Subcutaneous adipose tissue (tissue), 4 donors: Measurements from ENCODE around the gene MICAL2. TPM values are rescaled to one million over a fixed set of nuclear protein-coding genes. Genes with fewer than 3 reads are reported as not detected.

Experiments used
- total RNA-seq, 4 donors: library from RNA; depleted of rRNA; stranded (reverse); fragments of >200 nt; gene quantifications; one replicate each; pipeline ENCODE4 v1.1.0, GENCODE V29; 2016
- TF ChIP-seq, protein P1 (sequence below): fragments of 450-650 bp; IDR thresholded peaks from one replicate; pipeline ENCODE4 v1.5.1; 2016; ENCODE audit warnings: low read depth, mild to moderate bottlenecking, control low read depth, antibody characterized with exemption, moderate library complexity

The MICAL2 gene
- total RNA-seq, 4 donors from 2014 or later = 11.4 to 28.4 (median 24.8) TPM

GRCh38 chr11:12074529-12075195 is 35.7 kb upstream of the MICAL2 start:
- TF ChIP-seq, protein P1, sequence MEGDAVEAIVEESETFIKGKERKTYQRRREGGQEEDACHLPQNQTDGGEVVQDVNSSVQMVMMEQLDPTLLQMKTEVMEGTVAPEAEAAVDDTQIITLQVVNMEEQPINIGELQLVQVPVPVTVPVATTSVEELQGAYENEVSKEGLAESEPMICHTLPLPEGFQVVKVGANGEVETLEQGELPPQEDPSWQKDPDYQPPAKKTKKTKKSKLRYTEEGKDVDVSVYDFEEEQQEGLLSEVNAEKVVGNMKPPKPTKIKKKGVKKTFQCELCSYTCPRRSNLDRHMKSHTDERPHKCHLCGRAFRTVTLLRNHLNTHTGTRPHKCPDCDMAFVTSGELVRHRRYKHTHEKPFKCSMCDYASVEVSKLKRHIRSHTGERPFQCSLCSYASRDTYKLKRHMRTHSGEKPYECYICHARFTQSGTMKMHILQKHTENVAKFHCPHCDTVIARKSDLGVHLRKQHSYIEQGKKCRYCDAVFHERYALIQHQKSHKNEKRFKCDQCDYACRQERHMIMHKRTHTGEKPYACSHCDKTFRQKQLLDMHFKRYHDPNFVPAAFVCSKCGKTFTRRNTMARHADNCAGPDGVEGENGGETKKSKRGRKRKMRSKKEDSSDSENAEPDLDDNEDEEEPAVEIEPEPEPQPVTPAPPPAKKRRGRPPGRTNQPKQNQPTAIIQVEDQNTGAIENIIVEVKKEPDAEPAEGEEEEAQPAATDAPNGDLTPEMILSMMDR = no peak

DNA sequence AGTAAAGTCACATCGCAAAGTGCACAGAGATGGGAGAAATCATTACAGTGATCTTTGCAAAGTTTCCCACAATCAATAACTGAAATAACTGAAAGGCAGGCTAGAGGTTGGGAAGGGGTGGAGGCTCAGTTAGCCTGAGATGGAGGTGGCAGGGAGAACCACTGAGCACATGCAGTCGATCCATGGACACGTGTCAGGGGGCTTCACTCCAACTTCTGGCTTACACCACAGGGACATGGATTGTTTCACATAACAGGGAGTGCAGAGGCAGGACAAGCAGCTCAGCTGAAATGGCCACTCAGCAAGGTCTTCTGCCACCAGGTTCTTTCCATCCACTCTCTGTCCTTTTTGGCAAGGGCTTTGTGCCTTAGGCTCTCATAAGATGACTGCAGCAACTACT is 35.1 kb upstream of the MICAL2 start:
- TF ChIP-seq, protein P1 = no peak

GRCh38 chr11:12075822-12076821 is 34.3 kb upstream of the MICAL2 start:
- TF ChIP-seq, protein P1 = no peak

DNA sequence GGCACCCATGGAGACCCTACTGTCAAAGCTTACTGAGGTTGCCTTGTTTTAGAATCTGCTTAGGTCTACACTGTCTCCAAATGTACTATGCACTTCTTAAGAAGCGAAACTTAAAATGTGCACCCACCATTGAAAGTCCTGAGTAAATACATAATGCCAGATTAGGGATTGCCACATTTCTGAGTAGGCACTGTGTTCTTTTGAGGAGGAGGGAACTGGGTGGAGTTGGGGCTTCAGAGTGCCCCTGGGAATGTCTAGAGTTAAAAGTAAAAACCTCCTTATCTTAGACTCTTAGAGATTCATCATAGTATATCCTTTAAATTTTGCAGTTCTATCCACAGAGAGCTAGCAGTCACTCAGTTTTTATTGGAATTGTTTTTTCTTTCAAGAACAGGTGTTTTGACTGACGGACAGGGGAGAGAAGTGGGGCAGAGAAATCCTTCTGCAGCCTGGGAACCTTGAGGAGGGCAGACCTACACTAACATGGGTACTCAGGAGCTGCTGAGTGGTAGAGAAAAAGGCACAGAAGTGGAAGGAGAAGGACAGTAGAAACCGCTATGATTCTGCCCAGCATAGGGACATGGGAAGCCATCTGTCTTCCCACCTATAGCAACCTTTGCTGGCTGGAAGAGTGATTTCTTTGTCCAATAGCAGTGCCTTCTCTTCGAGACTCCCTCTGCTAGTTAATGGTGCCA is 33.4 kb upstream of the MICAL2 start:
- TF ChIP-seq, protein P1 = no peak

GRCh38 chr11:12077535-12078280 is 32.7 kb upstream of the MICAL2 start:
- TF ChIP-seq, protein P1 = no peak

DNA sequence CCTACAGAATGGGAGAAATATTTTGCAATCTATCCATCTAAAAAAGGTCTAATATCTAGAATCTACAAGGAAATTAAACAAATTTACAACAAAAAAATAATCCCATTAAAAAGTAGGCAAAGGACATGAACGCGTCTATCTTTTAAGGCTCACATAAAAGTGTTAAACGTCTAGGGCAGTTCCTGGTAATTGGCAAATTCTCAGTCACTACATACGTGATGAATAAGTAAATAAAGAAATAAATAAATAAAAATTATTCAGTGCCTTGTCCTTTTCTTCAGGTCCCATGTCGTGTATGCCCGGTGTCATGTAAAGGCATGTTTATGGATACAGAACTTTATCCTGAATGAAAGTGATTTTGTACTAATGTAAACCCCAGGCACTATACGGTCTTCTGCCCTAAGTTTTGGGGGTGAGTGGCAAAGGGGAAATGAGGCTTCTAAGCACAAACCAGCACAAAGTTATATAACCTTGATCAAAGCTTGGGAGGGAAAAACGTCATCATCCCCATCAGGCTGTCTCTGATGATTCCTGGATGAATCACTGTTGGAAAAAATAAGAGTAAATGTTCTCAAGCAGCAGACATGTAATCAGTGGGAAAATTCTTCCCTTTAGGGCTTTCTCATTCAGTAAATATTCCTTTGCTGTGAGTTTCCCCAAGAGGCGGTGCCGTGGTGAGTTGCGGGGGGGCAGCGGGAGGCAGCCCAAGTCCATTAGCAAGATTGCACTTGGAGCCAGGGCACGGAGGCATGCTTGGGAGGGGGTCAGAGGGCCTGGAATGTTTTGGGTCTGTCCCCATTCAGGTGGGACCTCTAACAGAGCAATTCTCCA is 30.4 kb upstream of the MICAL2 start:
- TF ChIP-seq, protein P1 = no peak
